C4-2B (cell line): ENCODE data around the gene EIF4G2.

Experiments used
- CTCF ChIP-seq: fragments of 450-650 bp; conservative IDR thresholded peaks from 2 replicates; pipeline ENCODE4 v1.5.1; 2017; ENCODE audit warnings: mild to moderate bottlenecking
- ZFX ChIP-seq: fragments of 450-650 bp; IDR thresholded peaks from 2 replicates; pipeline ENCODE4 v1.6.1; 2017

- no peak for TF ChIP-seq CTCF
- no peak for TF ChIP-seq ZFX
Observed at GRCh38 chr11:10824888-10825287, 16.2 kb upstream of the EIF4G2 start.
